Body of pancreas (tissue), 4 donors: ENCODE results near the gene SMIM17. TPM values are rescaled to one million over a fixed set of nuclear protein-coding genes. Genes with fewer than 3 reads are reported as not detected.

Experiments used
- ATAC-seq: fragments of 150-250 bp; one replicate; pipeline ENCODE4 v1.9.1; 2016
- DNase-seq, 4 donors: peaks; one replicate each; pipeline ENCODE4 v3.0.0-alpha.2; 2019
- H3K27ac ChIP-seq, 4 donors: fragments of 200-600 bp; sonication (generic); 1 replicate in 3 of 4; 2 replicates in 1 of 4; pipeline versions ENCODE4 v1.5.1 to v1.6.1; 2016 to 2019; ENCODE audit warnings: mild to moderate bottlenecking in 1 of 4, mixed read lengths in 1 of 4, moderate library complexity in 1 of 4
- H3K27me3 ChIP-seq, 2 donors: fragments of 200-600 bp; sonication (generic); one replicate each; pipeline ENCODE4 v1.6.0; 2016; ENCODE audit warnings: mild to moderate bottlenecking in 1 of 2
- H3K36me3 ChIP-seq, 2 donors: fragments of 200-600 bp; sonication (generic); replicated peaks in 1 of 2; 2 replicates each; pipeline ENCODE4 v1.5.1; 2016; ENCODE audit warnings: low read depth in 2 of 2; ENCODE audit not compliant: insufficient read depth in 1 of 2
- H3K4me1 ChIP-seq: fragments of 200-600 bp; sonication (generic); one replicate; pipeline ENCODE4 v1.6.0; 2016
- H3K4me3 ChIP-seq, 2 donors: fragments of 200-600 bp; sonication (generic); 1 replicate in 1 of 2; 2 replicates in 1 of 2; pipeline ENCODE4 v1.5.1; 2016 to 2019
- H3K9me3 ChIP-seq, 3 donors: fragments of 200-600 bp; sonication (generic); 1 replicate in 2 of 3; 2 replicates in 1 of 3; pipeline ENCODE4 v1.5.1; 2016
- POLR2A ChIP-seq, 3 donors: fragments of 450-650 bp; IDR thresholded peaks; one replicate each; pipeline ENCODE4 v1.6.1; 2016; ENCODE audit warnings: antibody characterized with exemption in 3 of 3, mild to moderate bottlenecking in 2 of 3
- WGBS, 2 donors: methylation state at CpG; one replicate each; pipeline ENCODE4 v1.1.5; 2017; 5-methylcytosine and 5-hydroxymethylcytosine counted together
- intact Hi-C: fragments of 100-400 bp; cut with DNase I; formaldehyde crosslinking; loops from one replicate; pipeline ENCODE4 v1.15.1; 2023
- total RNA-seq, 2 donors: library from RNA; depleted of rRNA; stranded (reverse); fragments of >200 nt; gene quantifications; one replicate each; pipeline ENCODE4 v1.1.0, GENCODE V29; 2016
- TF ChIP-seq, protein P1 (sequence below), 7 experiments: fragments of 450-650 bp in 4 of 7; fragments of 200-600 bp in 3 of 7; sonication (generic) in 3 of 7; IDR thresholded peaks; one replicate each; pipeline ENCODE4 v1.5.1; 2016 to 2019; ENCODE audit warnings: antibody characterized with exemption in 7 of 7

SMIM17 gene
- total RNA-seq, 2 donors from 2014 or later: not detected

DNA sequence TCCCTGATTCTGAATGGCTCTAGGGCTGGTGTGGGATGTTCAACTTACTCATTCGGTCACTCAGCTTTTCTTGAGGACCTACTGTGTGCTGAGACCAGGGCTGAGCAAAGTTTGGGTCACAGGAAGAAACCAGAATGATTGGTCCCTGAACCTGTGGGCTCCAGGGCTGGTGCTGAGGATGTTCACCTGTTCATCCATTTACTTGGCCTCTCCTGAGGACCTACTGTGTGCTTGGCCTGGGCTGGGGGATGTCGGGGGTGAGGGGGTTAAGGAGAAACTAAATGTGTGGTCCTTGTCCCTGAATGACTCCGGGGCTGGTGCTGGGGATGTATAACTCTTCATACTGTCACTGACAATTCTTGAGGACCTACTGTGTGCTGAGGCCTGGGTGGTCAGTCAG is 18.3 kb downstream of the SMIM17 start:
- no peaks in the 10 kb centered on the region for H3K36me3 ChIP-seq
- DNase-seq: no peak
- no peak overlapping the region for H3K27ac ChIP-seq
- no peaks in the 10 kb centered on the region for H3K4me1 ChIP-seq
- intact Hi-C loops: no loop called here
- H3K9me3 ChIP-seq: peaks cover 0 to 6% (median 0%) of the 10 kb centered on the region in 3 donors
- no peak overlapping the region for H3K4me3 ChIP-seq
- no peaks in the 10 kb centered on the region for H3K27me3 ChIP-seq
- 90 to 91% methylated on average over 3 of the region's 3 CpGs for WGBS, 2 donors
- TF ChIP-seq, protein P1, sequence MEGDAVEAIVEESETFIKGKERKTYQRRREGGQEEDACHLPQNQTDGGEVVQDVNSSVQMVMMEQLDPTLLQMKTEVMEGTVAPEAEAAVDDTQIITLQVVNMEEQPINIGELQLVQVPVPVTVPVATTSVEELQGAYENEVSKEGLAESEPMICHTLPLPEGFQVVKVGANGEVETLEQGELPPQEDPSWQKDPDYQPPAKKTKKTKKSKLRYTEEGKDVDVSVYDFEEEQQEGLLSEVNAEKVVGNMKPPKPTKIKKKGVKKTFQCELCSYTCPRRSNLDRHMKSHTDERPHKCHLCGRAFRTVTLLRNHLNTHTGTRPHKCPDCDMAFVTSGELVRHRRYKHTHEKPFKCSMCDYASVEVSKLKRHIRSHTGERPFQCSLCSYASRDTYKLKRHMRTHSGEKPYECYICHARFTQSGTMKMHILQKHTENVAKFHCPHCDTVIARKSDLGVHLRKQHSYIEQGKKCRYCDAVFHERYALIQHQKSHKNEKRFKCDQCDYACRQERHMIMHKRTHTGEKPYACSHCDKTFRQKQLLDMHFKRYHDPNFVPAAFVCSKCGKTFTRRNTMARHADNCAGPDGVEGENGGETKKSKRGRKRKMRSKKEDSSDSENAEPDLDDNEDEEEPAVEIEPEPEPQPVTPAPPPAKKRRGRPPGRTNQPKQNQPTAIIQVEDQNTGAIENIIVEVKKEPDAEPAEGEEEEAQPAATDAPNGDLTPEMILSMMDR (IDR thresholded peaks at IDR 0.05): no peak
- no peak for TF ChIP-seq POLR2A (IDR thresholded peaks at IDR 0.05)
- no peak for ATAC-seq

GRCh38 chr19:56663931-56664500 is 21.1 kb downstream of the SMIM17 start:
- TF ChIP-seq, protein P1 (IDR thresholded peaks at IDR 0.05): no peak
- no peak for TF ChIP-seq POLR2A (IDR thresholded peaks at IDR 0.05)
- intact Hi-C loops: no loop called here
- Histone ChIP-seq H3K4me3 (no peak overlapping the region), H3K27ac (no peak overlapping the region), H3K9me3 (peaks cover 0 to 6% (median 0%) of the 10 kb centered on the region in 3 donors), H3K27me3 (no peaks in the 10 kb centered on the region), H3K4me1 (no peaks in the 10 kb centered on the region), H3K36me3 (no peaks in the 10 kb centered on the region)
- no peak for ATAC-seq
- DNase-seq: no peak
- 90 to 93% methylated on average over 49 to 55 of the region's 60 CpGs for WGBS, 2 donors

- Histone ChIP-seq H3K36me3 (no peaks in the 10 kb centered on the region), H3K4me1 (no peaks in the 10 kb centered on the region), H3K4me3 (no peak overlapping the region), H3K27ac (no peak overlapping the region), H3K9me3 (peaks cover 0 to 6% (median 0%) of the 10 kb centered on the region in 3 donors), H3K27me3 (no peaks in the 10 kb centered on the region)
- DNase-seq (no peak), ATAC-seq (no peak)
- intact Hi-C loops: no loop called here
- TF ChIP-seq, protein P1 (IDR thresholded peaks at IDR 0.05): no peak
- TF ChIP-seq POLR2A (IDR thresholded peaks at IDR 0.05): no peak
- 89 to 95% methylated on average over 10 to 41 of the region's 43 CpGs for WGBS, 2 donors
These were observed 21.6 kb downstream of the SMIM17 start for GRCh38 chr19:56664511-56664910.

DNA sequence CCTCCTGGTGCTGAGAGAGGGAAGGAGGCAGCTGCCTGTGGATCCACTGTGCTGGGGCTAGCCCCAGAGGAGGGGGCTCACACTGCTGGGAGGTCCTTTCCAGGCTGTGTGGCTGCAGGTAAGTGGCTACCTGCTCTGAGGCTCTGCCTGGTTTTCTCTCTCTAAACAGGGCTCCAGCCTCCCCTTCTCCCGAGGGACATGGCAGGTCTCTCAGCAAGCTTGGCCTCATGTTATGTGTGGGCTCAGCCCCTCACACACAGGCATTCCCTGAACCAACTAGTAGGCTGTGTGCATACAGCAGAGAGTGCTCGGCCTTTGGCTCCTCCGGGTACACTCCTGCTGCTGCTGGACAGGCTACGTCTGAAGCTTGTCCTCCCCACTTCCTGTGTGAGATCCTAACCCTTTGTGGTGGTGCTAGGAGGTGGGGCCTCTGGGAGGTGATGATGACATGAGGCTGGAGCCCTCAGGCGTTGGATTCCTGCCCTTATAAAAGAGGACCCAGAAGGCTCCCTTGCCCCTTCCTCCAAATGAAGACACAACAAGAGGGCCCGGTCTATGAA is 24.4 kb downstream of the SMIM17 start:
- WGBS, 2 donors: 77 to 83% methylated on average over 5 to 6 of the region's 6 CpGs
- no peak for DNase-seq
- Histone ChIP-seq H3K4me3 (no peak overlapping the region), H3K36me3 (no peaks in the 10 kb centered on the region), H3K27ac (no peak overlapping the region), H3K9me3 (peaks cover 0 to 6% (median 0%) of the 10 kb centered on the region in 3 donors), H3K4me1 (peaks cover 10% of the 10 kb centered on the region), H3K27me3 (no peaks in the 10 kb centered on the region)
- intact Hi-C loops: no loop called here
- no peak for TF ChIP-seq POLR2A (IDR thresholded peaks at IDR 0.05)
- TF ChIP-seq, protein P1 (IDR thresholded peaks at IDR 0.05): no peak
- ATAC-seq: no peak

GRCh38 chr19:56668676-56669075 is 25.7 kb downstream of the SMIM17 start:
- Histone ChIP-seq H3K27ac (no peak overlapping the region), H3K27me3 (no peaks in the 10 kb centered on the region), H3K4me3 (no peak overlapping the region), H3K9me3 (peaks cover 0 to 4% (median 0%) of the 10 kb centered on the region in 3 donors), H3K36me3 (no peaks in the 10 kb centered on the region), H3K4me1 (peaks cover 10% of the 10 kb centered on the region)
- intact Hi-C loops: no loop called here
- DNase-seq: no peak
- WGBS, 2 donors: 81 to 84% methylated on average over 9 of the region's 9 CpGs
- TF ChIP-seq POLR2A (IDR thresholded peaks at IDR 0.05): no peak
- TF ChIP-seq, protein P1 (IDR thresholded peaks at IDR 0.05): no peak
- ATAC-seq: no peak
